ENCODE data around the gene THSD8. TPM values are rescaled to one million over a fixed set of nuclear protein-coding genes. Genes with fewer than 3 reads are reported as not detected.

The THSD8 gene
- polyA plus RNA-seq, 1 donor from 2014 or later: not detected

DNA sequence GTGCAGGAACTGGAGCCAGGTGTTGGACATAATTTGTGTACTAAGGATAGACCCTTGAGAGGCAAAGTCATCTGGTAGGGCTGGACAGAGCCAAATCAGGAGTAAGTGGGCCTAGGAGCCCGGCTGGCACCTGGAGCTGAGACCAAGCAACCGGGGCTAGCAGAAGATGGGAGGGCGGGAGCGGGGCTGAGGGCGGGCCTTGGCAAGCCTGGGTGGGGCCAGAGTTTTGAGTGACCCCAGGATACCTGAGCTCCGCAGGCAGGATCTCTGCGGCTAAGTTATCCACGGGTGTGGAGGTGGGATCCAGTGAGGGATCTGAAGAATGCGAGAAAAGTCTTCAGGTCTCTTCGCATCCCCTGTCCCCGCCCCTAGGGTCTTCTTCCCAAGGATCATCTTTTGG, 34.7 kb upstream of the THSD8 start:
- Histone ChIP-seq H3K9me2 (ENCODE audit: insufficient read depth, low read length) (no peaks in the 10 kb centered on the region), H3K9ac (ENCODE audit: low read length) (no peak overlapping the region), H3K27ac (ENCODE audit: low read length) (no peak overlapping the region), H3K79me2 (replicated peaks; ENCODE audit: insufficient read depth, low read length) (no peaks in the 10 kb centered on the region), H3K4me2 (ENCODE audit: low read length) (no peak overlapping the region), H2AFZ (ENCODE audit: low read depth, low read length) (no peak overlapping the region), H3F3A (ENCODE audit: insufficient read depth, low read length, poor library complexity, severe bottlenecking) (no peaks in the 10 kb centered on the region), H3K4me3 (ENCODE audit: low read length) (no peak overlapping the region), H3K36me3 (ENCODE audit: insufficient read depth, low read length) (no peaks in the 10 kb centered on the region), H4K20me1 (ENCODE audit: insufficient read depth) (no peaks in the 10 kb centered on the region), H3K27me3 (ENCODE audit: insufficient read depth, low read depth, low read length) (no peaks in the 10 kb centered on the region), H3K9me3 (ENCODE audit: low read length) (no peaks in the 10 kb centered on the region)
- no peak for TF ChIP-seq MXI1 (conservative IDR thresholded peaks at IDR 0.05; ENCODE audit: poor library complexity, severe bottlenecking)
- TF ChIP-seq EP300 (conservative IDR thresholded peaks at IDR 0.05; ENCODE audit: poor library complexity, severe bottlenecking): no peak
- no peak for TF ChIP-seq TAF1 (IDR thresholded peaks at IDR 0.05; ENCODE audit: low read depth)
- no peak for TF ChIP-seq EZH2 (IDR thresholded peaks at IDR 0.05; ENCODE audit: borderline replicate concordance, insufficient read depth, low read length, poor library complexity, severe bottlenecking)
- no peak for TF ChIP-seq POLR2AphosphoS5 (IDR thresholded peaks at IDR 0.05)
- TF ChIP-seq, protein P1, sequence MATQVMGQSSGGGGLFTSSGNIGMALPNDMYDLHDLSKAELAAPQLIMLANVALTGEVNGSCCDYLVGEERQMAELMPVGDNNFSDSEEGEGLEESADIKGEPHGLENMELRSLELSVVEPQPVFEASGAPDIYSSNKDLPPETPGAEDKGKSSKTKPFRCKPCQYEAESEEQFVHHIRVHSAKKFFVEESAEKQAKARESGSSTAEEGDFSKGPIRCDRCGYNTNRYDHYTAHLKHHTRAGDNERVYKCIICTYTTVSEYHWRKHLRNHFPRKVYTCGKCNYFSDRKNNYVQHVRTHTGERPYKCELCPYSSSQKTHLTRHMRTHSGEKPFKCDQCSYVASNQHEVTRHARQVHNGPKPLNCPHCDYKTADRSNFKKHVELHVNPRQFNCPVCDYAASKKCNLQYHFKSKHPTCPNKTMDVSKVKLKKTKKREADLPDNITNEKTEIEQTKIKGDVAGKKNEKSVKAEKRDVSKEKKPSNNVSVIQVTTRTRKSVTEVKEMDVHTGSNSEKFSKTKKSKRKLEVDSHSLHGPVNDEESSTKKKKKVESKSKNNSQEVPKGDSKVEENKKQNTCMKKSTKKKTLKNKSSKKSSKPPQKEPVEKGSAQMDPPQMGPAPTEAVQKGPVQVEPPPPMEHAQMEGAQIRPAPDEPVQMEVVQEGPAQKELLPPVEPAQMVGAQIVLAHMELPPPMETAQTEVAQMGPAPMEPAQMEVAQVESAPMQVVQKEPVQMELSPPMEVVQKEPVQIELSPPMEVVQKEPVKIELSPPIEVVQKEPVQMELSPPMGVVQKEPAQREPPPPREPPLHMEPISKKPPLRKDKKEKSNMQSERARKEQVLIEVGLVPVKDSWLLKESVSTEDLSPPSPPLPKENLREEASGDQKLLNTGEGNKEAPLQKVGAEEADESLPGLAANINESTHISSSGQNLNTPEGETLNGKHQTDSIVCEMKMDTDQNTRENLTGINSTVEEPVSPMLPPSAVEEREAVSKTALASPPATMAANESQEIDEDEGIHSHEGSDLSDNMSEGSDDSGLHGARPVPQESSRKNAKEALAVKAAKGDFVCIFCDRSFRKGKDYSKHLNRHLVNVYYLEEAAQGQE (IDR thresholded peaks at IDR 0.05; ENCODE audit: borderline replicate concordance): no peak
- TF ChIP-seq RAD21 (conservative IDR thresholded peaks at IDR 0.05): no peak
- TF ChIP-seq, protein P2, sequence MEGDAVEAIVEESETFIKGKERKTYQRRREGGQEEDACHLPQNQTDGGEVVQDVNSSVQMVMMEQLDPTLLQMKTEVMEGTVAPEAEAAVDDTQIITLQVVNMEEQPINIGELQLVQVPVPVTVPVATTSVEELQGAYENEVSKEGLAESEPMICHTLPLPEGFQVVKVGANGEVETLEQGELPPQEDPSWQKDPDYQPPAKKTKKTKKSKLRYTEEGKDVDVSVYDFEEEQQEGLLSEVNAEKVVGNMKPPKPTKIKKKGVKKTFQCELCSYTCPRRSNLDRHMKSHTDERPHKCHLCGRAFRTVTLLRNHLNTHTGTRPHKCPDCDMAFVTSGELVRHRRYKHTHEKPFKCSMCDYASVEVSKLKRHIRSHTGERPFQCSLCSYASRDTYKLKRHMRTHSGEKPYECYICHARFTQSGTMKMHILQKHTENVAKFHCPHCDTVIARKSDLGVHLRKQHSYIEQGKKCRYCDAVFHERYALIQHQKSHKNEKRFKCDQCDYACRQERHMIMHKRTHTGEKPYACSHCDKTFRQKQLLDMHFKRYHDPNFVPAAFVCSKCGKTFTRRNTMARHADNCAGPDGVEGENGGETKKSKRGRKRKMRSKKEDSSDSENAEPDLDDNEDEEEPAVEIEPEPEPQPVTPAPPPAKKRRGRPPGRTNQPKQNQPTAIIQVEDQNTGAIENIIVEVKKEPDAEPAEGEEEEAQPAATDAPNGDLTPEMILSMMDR (IDR thresholded peaks at IDR 0.05; ENCODE audit: poor library complexity, severe bottlenecking): no peak
- no peak for TF ChIP-seq SMC3 (conservative IDR thresholded peaks at IDR 0.05; ENCODE audit: poor library complexity)

DNA sequence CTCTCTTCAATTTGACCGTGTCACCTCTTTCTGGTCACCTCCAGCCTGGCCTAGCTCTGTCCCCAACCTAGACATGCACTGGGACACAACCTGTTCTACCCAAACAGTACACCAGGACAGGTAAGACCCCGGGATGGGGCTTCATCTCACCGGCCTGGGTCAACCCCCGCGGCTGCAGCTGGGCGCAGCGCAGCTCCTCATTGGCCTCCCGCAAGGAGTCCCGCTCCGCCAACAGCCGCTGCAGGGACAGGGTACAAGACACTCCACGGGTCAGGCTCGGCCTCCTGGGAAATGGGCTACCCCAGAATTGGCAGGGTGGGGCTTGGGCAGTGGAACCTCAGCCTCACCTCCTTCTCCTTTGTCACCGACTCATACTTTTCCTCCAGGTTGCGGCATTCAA, 34.2 kb upstream of the THSD8 start:
- H3K9me3 ChIP-seq (ENCODE audit: low read length): no peaks in the 10 kb centered on the region
- no peak overlapping the region for H3K4me3 ChIP-seq (ENCODE audit: low read length)
- no peak overlapping the region for H3K4me2 ChIP-seq (ENCODE audit: low read length)
- H3F3A ChIP-seq (ENCODE audit: insufficient read depth, low read length, poor library complexity, severe bottlenecking): no peaks in the 10 kb centered on the region
- H3K9me2 ChIP-seq (ENCODE audit: insufficient read depth, low read length): no peaks in the 10 kb centered on the region
- TF ChIP-seq EP300 (conservative IDR thresholded peaks at IDR 0.05; ENCODE audit: poor library complexity, severe bottlenecking) (no peak), TAF1 (IDR thresholded peaks at IDR 0.05; ENCODE audit: low read depth) (no peak), SMC3 (conservative IDR thresholded peaks at IDR 0.05; ENCODE audit: poor library complexity) (no peak), MXI1 (conservative IDR thresholded peaks at IDR 0.05; ENCODE audit: poor library complexity, severe bottlenecking) (no peak), EZH2 (IDR thresholded peaks at IDR 0.05; ENCODE audit: borderline replicate concordance, insufficient read depth, low read length, poor library complexity, severe bottlenecking) (no peak), RAD21 (conservative IDR thresholded peaks at IDR 0.05) (no peak)
- no peak overlapping the region for H3K9ac ChIP-seq (ENCODE audit: low read length)
- H3K79me2 ChIP-seq (replicated peaks; ENCODE audit: insufficient read depth, low read length): no peaks in the 10 kb centered on the region
- no peak overlapping the region for H3K27ac ChIP-seq (ENCODE audit: low read length)
- no peaks in the 10 kb centered on the region for H3K36me3 ChIP-seq (ENCODE audit: insufficient read depth, low read length)
- no peak overlapping the region for H2AFZ ChIP-seq (ENCODE audit: low read depth, low read length)
- no peaks in the 10 kb centered on the region for H4K20me1 ChIP-seq (ENCODE audit: insufficient read depth)
- no peaks in the 10 kb centered on the region for H3K27me3 ChIP-seq (ENCODE audit: insufficient read depth, low read depth, low read length)
